GM19395 (cell line): ENCODE measurements around the gene MTA1.
A peak's percentile ranks its signal among the peaks of the same experiment; 100 is the strongest.

Experiments used
- ATAC-seq: cut with Tn5 transposase; IDR thresholded peaks from one replicate; pipeline ENCODE4 v1.9.1; 2021; ENCODE audit warnings: mild to moderate bottlenecking, moderate library complexity; ENCODE audit not compliant: unreplicated experiment

Gene MTA1

DNA sequence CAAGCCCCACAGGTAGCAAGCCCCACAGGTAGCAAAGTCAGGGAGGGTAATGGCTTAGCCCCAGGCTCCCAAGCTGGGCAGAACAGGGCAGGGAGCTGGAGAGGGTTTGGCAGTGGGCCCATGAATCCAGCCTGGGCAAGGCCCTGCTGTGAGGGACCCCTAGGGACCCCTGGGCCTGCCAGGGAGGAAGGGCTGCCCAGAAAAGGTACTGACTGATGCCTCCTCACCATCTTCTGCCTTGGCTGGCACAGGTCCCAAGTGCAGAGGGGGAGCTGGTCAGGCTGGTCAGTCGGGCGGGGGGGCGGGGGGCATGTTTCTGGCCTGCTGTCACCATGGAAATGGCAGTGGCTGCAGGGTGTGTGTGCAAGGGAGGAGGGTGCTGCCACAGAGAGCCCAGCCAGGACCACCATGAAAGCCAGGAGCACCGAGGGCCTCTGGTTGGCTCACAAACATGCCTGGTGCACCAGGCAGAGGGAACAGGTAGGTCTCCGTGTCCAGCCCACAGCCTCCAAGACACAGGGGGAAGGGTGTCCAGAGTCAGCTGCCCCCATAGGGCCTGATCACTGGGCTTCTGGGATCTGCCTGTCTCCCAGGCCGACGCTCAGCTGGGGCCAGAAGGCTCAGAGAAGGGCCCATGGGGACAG lies 53.5 kb downstream of the MTA1 start:
- ATAC-seq, result no peak

DNA sequence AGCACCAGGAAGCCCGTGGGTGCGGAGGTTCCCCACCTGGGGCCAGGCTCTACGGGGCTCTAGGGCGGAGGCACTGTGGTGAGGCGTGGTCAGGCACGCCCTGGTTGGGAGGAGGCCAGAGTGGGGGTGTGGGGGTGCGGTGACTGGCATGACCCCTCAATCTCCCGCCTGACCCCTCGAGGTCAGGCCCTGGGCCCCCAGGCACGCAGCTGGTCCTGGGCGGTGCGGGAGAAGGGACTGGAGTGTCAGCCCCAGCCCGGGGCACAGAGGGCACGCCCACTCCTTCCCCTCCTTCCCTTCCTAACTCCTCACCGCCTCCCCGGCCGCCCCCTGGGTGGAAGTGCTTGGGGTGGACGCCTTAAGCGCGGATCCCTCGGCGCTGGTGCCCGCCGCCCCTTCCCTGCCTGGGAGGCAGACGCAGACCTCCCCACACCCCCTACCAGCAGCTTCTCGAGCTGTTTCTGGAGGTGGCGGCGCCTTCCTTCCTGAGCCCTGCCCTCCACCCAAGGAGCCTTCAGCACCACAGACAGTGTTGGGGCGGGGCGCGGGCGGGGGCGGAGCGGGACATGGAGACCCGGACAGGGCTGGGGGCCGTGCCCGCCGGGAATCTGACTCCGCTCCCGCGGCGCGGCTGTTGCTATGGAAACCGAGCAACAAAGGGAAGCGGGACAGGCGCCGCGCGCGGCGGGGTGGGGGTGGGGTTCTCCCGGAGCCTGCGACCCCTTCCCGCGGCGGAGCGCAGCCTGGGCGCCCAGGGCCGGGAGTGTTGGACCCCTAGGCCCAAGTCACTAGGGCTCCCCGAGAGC lies 54.3 kb downstream of the MTA1 start:
- ATAC-seq, result no peak

DNA sequence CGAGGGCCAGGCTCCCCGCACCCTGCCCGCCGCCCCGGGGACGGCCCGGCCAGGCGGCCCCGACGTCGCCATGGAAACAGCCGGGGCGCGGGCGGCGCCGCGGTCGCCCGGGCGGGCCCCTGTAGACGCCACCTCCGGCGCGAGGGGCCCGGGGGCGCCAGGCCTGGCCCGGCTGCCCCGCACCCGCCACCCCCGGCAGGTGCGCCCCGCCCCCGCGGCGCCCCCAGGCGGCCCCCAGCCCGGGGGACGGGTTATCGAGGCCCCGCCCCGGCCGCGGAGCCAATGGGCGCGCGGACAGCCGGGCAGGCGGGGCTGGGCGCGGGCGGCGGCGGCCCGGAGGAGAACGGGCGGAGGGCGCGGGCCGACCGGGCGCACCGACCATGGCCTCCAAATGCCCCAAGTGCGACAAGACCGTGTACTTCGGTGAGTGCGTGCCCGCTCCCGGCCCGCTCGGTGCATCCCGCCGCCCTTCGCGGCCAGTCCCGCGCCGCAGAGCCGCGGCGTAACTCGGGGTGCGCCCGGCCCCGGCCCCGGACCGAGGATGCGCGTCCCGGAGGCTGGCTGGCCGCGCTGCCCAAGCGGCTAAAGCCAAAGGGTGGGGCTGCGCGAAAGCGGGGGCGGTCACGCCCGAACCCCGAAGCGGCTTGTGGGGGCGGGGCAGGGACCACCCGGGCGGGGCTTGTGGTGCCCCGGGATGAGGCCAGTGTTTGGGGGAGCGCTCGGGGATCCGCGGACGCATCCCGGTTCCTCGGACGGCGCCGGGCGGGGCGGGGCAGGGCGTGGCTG lies 55.0 kb downstream of the MTA1 start, which contains the start of gene CRIP2:
CRIP2 (plus strand) TSS at position 339 of the 786 bp plus-strand sequence; CDS start at position 381, 42 bp downstream.
- no peak for ATAC-seq

DNA sequence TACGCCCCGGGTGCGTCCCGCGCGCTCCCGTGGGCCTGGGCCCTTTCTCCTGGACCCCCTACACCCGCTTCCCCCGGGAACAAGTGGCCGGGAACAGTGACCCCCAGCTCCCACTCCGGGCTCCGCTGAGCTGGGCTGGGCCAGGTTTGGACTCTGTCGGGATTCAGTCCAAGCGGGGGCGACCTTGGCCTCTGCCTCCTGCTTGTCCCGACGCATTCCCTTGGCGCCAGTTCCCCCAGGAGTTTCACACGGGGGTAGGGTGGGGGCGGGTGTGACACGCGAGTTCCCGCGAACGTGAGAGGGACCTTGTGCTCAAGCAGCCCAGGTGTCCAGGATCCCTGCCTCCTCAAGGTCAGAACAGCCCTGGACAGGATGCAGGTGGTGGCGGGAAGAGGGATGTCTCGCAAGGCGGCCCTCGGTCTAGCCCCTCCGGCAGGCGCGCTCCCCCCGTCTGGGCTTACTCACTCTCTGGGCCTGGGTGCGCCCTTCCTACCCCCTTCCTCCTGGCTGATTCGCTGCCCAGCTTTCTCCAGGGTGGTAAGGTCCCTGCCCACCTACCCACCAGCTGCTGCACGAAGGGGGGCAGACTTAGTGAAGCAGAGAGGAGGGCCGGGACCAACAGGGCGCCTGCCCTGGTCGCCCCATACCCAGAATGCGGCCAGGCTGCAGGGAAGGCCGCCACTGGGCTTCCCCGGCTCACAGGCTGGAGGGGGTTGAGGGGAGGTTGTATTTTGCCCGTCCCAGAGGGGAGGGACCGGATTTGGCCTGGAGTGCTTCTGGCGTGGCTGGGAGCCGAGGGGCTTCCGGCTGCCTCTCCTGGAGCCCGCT lies 55.9 kb downstream of the MTA1 start:
- ATAC-seq, result no peak

DNA sequence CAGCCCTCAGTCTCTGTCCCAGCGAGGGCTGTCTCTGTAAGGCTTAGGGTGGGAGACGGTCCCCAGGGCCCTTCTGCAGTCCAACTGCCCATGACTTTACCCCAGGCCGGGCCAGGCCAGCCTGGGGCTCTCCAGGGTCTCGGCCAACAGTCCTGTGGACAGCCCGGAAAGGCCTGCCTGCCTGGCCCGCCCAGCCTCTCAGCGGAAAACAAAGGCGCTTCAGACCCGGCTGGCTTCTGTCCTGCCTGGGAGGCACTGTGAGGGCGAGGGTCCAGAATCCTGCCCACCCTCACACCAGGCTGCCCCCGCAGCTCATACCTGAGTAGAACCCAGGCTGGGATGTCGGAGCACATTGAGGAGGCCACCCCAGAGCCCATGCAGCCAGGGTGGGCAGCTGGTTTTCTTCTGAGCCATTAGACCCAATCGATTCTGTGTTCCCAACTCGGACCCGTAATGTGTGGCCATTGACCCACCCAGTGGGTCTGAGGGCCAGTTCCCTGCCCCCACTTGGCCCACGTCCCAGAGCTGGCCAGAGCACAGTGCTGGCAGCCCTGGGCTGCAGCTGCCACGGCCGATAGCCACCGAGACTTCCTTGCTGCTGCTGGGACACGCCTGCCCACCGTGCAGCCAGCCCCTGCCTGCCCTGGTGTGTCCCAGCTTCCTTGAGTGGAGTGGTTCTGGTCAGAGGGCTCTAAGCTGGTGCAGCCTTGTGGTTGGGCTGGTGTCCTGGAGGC lies 56.6 kb downstream of the MTA1 start:
- ATAC-seq, result no peak

DNA sequence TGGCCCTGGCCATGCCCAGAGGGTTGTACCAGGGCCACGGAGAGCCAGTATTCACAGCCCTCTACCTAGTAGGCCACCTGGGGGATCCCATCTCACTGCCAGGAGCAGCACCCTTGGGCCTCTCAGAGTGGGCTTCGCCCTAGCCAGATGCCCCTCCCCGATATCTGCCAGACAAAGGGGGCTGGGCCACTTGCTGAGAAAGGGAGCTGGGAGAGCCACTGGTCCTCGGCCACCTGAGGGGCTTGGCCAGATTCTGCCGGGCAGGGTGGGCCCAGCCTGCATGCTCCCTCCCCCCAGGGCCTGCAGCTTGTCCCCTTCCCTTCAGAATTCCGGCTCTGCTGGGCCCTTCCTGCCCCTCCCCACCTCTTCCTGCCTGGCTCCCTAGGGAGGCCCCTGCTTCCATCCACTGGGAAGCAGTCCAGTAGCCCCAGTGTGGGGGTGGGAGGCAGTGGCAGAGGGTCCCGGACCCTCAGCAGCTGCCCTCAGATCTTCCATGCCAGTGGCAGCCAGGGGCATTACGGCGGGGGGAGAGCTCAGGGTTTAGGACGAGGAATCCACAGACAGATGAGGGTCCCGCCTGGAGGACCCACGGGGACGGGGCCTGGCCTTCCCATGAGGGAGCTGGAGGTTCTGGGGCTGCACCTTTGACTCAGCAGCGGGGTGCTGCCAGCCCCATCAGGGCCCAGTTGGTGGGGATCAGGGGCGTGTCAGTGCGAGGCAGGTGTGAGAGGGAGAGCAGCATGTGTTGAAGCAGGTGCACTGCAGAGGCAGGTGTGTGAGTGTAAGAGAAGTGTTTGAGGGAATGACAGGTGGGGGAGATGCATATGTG lies 57.4 kb downstream of the MTA1 start:
- ATAC-seq, result no peak

DNA sequence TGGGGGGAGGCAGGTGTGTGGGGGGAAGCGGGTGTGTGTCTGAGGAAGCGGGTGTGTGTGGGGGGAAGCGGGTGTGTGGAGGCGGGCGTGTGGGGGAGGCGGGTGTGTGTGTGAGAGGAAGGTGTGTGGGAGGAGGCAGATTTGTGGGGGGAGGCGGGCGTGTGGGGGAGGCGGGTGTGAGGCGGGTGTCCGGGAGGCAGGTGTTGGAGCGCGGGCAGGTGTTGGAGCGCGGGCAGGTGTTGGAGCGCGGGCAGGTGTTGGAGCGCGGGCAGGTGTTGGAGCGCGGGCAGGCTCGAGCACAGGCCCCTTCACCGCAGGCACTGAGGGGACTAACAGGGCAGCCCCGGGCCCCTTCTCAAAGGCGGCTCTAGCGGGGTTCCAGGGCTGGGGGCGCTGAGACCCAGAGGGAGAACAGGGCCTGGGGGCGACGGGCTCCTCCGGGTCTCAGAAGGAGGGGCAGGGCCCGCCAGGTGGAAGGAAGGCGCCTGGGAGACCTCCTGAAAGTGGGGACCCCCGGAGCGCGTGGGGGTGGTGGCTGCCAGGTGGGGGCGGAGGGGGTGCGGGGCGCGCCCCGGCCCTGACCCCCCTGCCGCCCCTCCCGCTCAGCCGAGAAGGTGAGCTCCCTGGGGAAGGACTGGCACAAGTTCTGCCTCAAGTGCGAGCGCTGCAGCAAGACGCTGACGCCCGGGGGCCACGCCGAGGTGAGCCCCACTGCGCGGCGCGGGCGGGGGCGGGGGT lies 58.2 kb downstream of the MTA1 start:
- no peak for ATAC-seq

DNA sequence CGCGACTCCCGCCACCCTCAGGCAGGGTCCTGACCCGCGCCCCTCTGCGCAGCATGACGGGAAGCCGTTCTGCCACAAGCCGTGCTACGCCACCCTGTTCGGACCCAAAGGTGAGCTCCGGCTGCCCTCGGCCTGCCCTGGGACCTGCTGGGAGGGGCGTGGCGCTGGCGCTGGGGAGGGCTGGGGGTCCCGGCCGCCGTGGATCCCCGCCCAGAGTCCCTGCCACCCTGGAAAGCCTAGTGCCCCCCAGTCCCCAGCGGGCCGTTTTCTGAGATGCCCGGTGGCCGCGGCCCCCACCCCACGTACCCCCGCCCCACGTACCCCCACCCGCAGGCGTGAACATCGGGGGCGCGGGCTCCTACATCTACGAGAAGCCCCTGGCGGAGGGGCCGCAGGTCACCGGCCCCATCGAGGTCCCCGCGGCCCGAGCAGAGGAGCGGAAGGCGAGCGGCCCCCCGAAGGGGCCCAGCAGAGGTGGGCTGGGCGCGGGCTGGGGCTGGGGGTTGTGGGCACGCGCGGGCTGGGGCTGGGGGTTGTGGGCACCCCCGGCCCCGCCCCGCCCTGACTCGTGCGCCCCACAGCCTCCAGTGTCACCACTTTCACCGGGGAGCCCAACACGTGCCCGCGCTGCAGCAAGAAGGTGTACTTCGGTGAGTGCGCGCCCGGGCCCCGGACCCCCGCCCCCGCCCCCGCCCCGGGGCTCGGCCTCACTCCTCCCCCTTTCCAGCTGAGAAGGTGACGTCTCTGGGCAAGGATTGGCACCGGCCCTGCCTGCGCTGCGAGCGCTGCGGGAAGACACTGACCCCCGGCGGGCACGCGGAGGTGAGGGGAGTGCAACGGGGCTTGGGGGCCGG lies 59.0 kb downstream of the MTA1 start:
- ATAC-seq, result no peak

DNA sequence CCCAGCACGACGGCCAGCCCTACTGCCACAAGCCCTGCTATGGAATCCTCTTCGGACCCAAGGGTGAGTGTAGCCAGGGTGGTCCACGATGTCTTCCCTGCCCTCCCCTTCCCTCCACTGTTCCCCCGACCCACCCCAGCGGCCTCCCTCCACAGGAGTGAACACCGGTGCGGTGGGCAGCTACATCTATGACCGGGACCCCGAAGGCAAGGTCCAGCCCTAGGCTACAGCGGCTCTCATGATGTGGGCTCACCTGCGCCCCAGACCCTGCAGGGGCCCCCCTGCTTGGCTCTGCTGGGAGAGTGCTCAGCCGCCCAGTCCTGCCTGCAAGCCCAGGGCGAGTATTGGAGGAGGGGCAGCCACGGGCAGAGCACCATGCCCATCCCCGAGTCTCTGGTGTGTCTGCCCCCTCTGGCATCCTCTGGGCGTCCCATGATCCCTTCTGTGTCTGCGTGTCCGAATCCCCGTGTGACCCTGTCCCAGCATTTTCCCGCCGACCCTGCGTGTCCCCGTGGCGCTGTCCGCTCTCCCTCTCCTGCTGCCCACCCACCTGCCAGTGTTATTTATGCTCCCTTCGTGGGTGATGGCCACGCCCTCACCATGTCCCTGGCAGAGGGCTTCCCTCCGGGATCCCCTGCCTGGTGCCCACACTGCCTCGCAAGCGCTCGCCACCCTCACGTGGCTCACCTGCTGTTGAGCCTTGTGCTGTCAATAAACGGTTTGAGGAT lies 60.0 kb downstream of the MTA1 start:
- no peak for ATAC-seq

DNA sequence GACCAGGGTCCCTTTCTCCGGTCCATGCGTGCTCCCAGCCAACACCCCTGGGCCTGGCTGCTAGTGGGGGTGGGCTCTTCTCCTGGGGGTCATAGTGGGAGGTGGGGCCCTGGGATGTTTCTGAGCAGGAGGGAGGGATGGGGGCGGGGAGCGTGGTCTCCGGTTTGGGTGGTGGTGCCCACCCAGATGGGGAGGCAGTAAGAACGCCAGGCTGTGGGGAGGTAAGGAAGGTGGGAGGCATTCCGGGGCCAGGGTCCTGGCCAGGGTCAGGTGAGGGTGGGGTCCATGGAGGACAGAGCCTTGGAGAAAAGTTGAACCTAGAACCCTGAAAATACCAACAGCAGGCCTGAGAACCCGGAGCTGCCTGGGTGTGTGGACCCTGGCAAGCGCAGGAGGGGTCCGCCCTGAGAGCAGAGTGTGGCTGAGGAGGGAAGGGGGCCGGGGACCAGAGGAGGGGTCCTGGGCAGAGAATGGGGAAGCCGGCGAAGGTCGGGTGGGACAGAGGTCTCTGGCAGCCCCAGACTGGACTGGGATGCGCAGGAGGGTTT lies 60.6 kb downstream of the MTA1 start:
- no peak for ATAC-seq

DNA sequence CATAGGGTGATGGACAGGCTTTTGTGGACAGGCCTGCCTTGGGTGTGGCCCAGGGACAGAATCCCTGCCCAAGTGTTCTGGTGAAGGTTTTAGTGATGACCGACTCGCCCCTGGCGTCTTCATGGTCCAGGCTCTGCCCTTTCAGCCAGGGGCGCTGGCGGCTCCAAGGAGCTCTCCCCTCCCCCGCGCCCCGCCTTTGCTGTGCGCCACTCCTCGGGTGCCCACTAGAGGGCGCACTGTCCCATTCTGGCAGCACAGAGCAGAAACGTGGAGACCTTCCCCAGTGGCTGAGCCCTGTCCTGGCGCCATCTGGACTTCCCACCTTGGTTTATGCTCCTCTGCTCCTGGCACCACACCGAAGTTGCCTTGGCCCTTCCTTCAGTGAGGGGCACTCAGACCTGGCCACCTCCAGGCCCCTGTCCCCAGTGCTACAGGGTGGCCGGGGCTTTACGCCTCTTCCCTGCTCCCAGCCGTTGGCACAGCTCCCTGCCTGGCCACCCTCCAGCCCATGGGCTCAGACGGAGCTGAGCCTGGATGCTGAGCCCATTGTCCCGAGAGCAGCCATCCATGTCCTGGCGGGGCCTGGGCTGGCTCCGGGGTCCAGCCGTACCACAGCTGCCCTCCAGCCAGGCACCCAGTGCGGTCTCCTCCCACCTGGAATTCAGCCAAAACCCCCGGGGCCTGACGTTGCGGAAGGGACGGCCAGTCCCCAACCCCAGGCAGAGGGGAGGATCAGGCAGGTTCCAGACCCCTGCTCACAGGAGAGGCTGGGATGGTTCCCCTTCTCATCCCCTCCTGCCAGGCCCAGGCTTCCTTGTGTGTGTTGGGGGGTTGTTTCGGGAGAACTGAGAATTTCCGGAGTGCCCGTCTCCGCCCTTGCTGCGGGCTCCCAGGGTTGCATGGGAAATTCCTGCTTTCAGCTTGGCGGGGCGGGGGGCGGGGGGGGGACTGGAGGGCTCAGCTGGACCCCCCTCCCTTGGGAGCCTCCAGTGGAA lies 61.5 kb downstream of the MTA1 start:
- ATAC-seq, result peak; percentile 55

DNA sequence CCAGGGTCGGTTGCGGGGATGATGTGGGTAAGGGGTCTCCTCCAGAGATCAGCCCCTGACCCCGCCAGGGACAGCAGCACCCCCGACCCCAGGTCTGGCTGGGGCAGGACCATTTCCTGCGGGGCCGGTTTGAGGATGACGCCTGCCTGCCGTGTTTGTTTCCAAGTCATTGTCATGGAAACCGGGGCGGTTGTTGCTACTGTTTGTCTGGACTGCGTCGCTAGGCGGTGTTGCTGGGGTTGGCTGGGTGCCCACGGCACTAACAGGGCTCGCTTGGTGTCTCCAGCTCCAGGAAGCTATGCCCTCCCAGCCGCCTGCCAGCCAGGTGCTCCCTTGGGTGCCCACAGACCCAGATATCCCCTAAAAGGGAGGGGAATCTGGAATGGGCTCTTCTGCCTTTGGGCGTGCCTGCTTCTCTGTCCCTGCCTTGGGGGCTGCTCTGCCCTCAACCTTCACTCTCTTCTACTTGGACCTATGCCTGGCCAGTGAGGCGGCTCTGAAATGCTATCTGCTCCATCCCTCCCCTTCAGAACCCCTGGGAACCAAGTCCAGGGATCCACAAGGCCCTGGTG lies 62.3 kb downstream of the MTA1 start:
- peak; percentile 66 for ATAC-seq

DNA sequence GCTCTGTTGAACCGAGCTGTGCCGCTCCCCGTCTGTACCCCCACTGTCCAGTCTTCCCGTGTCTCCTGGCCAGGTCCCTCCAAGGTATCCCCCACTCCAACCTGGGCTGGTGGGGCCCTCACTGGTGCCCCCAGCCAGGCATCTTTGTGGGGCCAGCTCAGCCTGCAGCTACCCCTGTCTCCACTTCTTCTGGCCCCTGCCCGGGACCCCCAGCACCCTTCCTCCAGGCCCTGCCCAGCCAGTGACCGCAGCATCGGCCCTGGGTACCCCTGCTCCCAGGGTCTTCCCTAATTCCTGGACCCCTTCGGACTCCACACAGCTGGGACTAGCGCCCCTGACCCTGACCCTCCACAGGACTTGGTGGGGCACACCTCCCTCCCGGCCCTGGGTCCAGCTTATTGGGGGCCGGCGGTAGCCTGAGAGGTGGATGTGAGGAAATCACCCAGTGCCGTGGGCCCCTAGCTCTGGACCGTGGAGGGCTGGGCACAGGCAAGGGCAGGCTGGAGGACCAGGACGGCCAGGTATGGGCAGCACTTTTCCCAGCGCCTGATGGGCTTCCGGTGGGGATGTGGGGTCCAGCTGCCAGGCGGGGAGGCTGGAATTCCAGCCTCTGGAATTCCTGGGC lies 63.0 kb downstream of the MTA1 start:
- ATAC-seq, result no peak

DNA sequence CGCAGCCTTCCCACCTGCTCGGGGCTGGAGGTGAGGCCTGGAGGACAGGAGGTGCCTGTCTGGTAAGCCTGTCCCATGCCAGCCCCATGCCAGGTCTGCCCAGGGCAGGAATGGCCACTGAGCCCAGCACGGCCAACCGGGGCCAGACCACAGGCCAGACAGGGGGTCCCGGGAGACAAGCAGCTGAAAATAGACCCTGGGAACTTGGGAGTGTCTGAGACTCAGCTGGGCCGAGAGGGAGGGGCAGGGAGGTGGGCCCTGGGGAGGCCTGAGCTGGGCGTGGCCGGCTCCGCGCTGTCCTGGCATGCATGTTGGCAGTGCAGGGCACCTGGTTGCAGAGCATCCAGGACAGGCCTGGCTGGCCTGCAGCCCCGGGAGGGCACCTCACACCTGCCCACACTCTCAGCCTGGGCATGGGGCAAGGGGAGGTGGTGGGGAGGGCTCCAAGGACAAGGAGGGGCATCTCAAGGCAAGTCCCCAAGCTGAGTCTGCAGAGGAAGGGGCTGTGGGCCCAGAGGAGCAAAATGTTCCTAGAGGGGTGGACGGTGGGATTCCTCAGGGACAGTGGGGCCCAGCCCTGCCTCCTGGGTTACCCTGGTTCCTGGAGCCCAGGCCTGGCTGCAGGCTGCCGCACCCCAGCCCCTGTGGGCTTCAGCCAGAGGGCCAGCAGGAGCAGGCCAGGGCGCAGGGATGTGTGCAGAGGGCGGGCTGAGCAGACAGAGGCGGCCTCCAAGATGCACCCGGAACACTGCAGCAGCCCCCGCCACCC lies 63.9 kb downstream of the MTA1 start:
- ATAC-seq, result no peak
